ENCODE measurements around the gene SNRPA1.

Gene SNRPA1

DNA sequence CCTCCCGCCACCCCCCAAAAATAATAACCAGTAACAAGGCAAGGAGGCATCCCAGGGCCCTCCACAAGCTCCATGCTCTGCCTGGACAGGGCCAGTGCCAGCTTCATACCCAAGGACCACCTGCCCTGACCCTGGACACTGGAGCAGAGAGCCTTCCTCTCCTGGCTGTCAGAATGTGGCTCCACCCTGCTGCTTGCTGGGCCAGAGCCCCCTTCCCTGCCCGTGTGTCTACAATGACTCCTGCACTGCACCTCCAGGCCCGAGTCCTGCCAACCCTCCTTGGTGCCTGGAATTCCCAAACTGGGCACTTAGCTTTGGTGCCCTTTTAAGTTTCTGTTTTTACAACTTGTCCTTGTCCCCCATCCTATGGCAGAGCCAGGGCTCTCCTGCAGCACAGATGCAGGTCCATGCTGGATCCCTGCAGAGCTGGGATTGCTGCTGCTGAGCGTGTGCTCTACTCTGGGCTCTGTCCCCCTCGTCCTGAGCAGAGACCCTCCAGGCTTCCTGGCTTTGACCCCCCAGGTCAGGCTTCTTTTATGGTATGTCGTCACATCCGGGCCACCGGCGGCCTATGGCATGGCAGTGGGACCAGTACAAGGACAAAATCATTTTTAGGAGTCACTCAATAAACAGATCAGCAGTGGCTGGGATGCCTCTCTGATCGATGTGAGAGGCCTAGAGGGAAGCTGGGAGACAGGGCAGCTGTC is 11.4 kb upstream of the SNRPA1 start:
- H3K27ac ChIP-seq (ENCODE audit: low read length), result no peak overlapping the region
- no peaks in the 10 kb centered on the region for H3K4me1 ChIP-seq (ENCODE audit: low read length)
- H3K36me3 ChIP-seq (replicated peaks; ENCODE audit: low read depth, low read length), result no peaks in the 10 kb centered on the region
- H3K27me3 ChIP-seq (ENCODE audit: low read depth, low read length), result peaks cover 6% of the 10 kb centered on the region; the same call in 1 of the 2 replicates
- H3K4me3 ChIP-seq (ENCODE audit: low read length), result no peak overlapping the region
- no peaks in the 10 kb centered on the region for H4K20me1 ChIP-seq (ENCODE audit: insufficient read depth, low read length)
- no peak overlapping the region for H3K4me2 ChIP-seq (ENCODE audit: low read length)
- no peak overlapping the region for H2AFZ ChIP-seq (ENCODE audit: low read depth, low read length)
- TF ChIP-seq EZH2phosphoT487 (IDR thresholded peaks at IDR 0.05; ENCODE audit: low read depth), result no peak
- no peak for TF ChIP-seq CTCF (IDR thresholded peaks at IDR 0.05; ENCODE audit: low read depth, low read length)
- no peaks in the 10 kb centered on the region for H3K79me2 ChIP-seq (ENCODE audit: low read length)
- no peaks in the 10 kb centered on the region for H3K9me3 ChIP-seq (ENCODE audit: insufficient read depth, low read length)
- no peak overlapping the region for H3K9ac ChIP-seq (ENCODE audit: low read length)

DNA sequence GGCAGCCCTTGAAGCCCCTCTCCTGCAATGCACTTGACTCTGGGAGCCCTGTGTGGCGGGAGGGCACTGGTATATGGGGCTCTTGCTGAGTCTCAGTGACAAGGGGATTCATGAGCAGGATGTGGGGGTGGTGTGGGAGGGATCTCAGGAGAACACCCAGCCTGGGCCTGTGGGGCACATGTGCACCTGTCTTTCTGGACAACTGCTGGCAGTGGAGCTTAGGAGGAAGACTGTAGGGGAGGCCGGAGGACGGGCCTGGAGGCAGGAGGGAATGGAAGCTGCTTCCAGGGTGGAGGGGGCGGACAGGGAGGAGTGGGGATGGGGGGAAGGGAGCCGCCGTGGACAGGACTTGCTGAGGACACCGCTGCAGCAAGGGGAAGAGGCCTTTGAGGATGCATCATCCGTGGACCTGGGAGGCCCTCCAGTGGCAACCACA is 10.8 kb upstream of the SNRPA1 start:
- Histone ChIP-seq H3K4me2 (ENCODE audit: low read length) (no peak overlapping the region), H3K27me3 (ENCODE audit: low read depth, low read length) (peaks cover 6% of the 10 kb centered on the region; the same call in 1 of the 2 replicates), H3K9ac (ENCODE audit: low read length) (no peak overlapping the region), H3K9me3 (ENCODE audit: insufficient read depth, low read length) (no peaks in the 10 kb centered on the region), H3K4me1 (ENCODE audit: low read length) (no peaks in the 10 kb centered on the region), H4K20me1 (ENCODE audit: insufficient read depth, low read length) (no peaks in the 10 kb centered on the region), H3K4me3 (ENCODE audit: low read length) (no peak overlapping the region), H3K79me2 (ENCODE audit: low read length) (no peaks in the 10 kb centered on the region), H3K27ac (ENCODE audit: low read length) (no peak overlapping the region), H2AFZ (ENCODE audit: low read depth, low read length) (no peak overlapping the region), H3K36me3 (replicated peaks; ENCODE audit: low read depth, low read length) (no peaks in the 10 kb centered on the region)
- TF ChIP-seq EZH2phosphoT487 (IDR thresholded peaks at IDR 0.05; ENCODE audit: low read depth) (no peak), CTCF (IDR thresholded peaks at IDR 0.05; ENCODE audit: low read depth, low read length) (no peak)

GRCh38 chr15:101303408-101303807 is 8.4 kb upstream of the SNRPA1 start:
- peaks cover 4% of the 10 kb centered on the region; the same call in 1 of the 2 replicates for H3K4me1 ChIP-seq (ENCODE audit: low read length)
- no peaks in the 10 kb centered on the region for H3K9me3 ChIP-seq (ENCODE audit: insufficient read depth, low read length)
- no peaks in the 10 kb centered on the region for H3K79me2 ChIP-seq (ENCODE audit: low read length)
- TF ChIP-seq CTCF (IDR thresholded peaks at IDR 0.05; ENCODE audit: low read depth, low read length), result no peak
- no peak for TF ChIP-seq EZH2phosphoT487 (IDR thresholded peaks at IDR 0.05; ENCODE audit: low read depth)
- H3K36me3 ChIP-seq (replicated peaks; ENCODE audit: low read depth, low read length), result no peaks in the 10 kb centered on the region
- H2AFZ ChIP-seq (ENCODE audit: low read depth, low read length), result no peak overlapping the region
- H3K27ac ChIP-seq (ENCODE audit: low read length), result no peak overlapping the region
- H3K27me3 ChIP-seq (ENCODE audit: low read depth, low read length), result peaks cover 6% of the 10 kb centered on the region; the same call in 1 of the 2 replicates
- H4K20me1 ChIP-seq (ENCODE audit: insufficient read depth, low read length), result no peaks in the 10 kb centered on the region
- no peak overlapping the region for H3K4me3 ChIP-seq (ENCODE audit: low read length)
- no peak overlapping the region for H3K9ac ChIP-seq (ENCODE audit: low read length)
- H3K4me2 ChIP-seq (ENCODE audit: low read length), result no peak overlapping the region

GRCh38 chr15:101296418-101297405 is 1.7 kb upstream of the SNRPA1 start:
- TF ChIP-seq EZH2phosphoT487 (IDR thresholded peaks at IDR 0.05; ENCODE audit: low read depth) (no peak), CTCF (IDR thresholded peaks at IDR 0.05; ENCODE audit: low read depth, low read length) (no peak)
- Histone ChIP-seq H3K79me2 (ENCODE audit: low read length) (peaks cover 34% of the 10 kb centered on the region), H4K20me1 (ENCODE audit: insufficient read depth, low read length) (peaks cover 27% of the 10 kb centered on the region), H3K9ac (ENCODE audit: low read length) (no peak overlapping the region), H3K4me1 (ENCODE audit: low read length) (peaks cover 19% of the 10 kb centered on the region), H3K4me2 (ENCODE audit: low read length) (peak overlapping the region; percentile 71), H3K27me3 (ENCODE audit: low read depth, low read length) (peaks cover 1% of the 10 kb centered on the region; the same call in 1 of the 2 replicates), H3K36me3 (replicated peaks; ENCODE audit: low read depth, low read length) (peaks cover 11% of the 10 kb centered on the region), H2AFZ (ENCODE audit: low read depth, low read length) (no peak overlapping the region), H3K27ac (ENCODE audit: low read length) (no peak overlapping the region), H3K4me3 (ENCODE audit: low read length) (no peak overlapping the region), H3K9me3 (ENCODE audit: insufficient read depth, low read length) (no peaks in the 10 kb centered on the region)
